G401 (cell line): ENCODE measurements around the gene NPB. TPM values are rescaled to one million over a fixed set of nuclear protein-coding genes. Genes with fewer than 3 reads are reported as not detected.

Source experiments
- DNase-seq: peaks from one replicate; pipeline ENCODE4 v3.0.0-alpha.2; 2015; ENCODE audit warnings: low spot score
- in situ Hi-C: cut with HindIII; loops from 2 replicates; pipeline ENCODE4 v1.10.0; 2016; ENCODE audit warnings: low sequenced_read_pairs, mixed read lengths
- total RNA-seq: library from RNA; depleted of rRNA; stranded (reverse); fragments of >200 nt; shearing (Covaris generic); gene quantifications from 2 replicates; pipeline ENCODE4 v1.2.3, GENCODE V29; 2014; rRNA removed

Gene NPB
- 0.41 and 0.74 TPM in 2 replicates for total RNA-seq

GRCh38 chr17:81902023-81902652, at the start of gene NPB:
Gene NPB, plus strand, starts transcription at chr17:81902238. Its CDS starts 40 bp downstream, at chr17:81902278.
- in situ Hi-C loops, result no loop called here
- no peak for DNase-seq

DNA sequence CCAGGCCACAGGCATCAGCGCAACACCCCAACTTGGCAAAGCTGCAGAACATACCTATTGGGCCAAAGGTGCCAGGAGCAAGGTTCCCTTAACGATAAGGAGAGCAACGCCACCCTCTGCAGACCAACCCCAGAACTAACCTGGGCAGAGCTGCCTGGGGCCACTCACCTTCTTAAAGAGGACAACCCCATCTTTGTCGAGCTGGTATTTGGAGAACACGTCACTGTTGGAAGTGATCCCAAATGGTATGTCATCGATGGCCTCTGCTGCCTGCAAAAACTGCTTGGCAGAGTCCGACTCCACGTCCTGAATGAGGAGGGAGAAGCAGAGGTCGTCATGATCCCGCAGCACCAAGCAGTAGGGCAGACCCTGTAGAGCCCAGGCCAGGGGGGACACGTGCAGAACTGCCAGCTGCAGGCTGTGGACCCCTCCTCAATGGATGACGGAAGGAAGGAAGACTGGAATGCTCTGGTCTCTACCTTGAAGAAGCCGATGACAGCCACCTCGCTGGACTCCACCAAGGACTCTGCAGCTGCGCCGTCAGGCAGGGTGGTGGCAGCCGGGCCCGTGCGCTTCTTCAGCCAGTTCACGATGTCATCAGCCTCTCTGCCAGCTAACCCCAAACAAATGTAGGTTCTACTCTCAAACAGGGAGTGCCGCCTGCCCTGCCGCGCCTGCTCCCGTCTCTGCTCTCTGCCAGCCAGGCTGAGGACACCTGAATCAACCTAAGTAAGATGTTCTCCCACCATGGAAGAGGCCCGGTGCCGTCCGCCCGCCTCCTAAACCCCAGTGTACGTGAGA, 46.9 kb upstream of the NPB start:
- DNase-seq, result peak; percentile 80
- in situ Hi-C loops, result no loop called here

DNA sequence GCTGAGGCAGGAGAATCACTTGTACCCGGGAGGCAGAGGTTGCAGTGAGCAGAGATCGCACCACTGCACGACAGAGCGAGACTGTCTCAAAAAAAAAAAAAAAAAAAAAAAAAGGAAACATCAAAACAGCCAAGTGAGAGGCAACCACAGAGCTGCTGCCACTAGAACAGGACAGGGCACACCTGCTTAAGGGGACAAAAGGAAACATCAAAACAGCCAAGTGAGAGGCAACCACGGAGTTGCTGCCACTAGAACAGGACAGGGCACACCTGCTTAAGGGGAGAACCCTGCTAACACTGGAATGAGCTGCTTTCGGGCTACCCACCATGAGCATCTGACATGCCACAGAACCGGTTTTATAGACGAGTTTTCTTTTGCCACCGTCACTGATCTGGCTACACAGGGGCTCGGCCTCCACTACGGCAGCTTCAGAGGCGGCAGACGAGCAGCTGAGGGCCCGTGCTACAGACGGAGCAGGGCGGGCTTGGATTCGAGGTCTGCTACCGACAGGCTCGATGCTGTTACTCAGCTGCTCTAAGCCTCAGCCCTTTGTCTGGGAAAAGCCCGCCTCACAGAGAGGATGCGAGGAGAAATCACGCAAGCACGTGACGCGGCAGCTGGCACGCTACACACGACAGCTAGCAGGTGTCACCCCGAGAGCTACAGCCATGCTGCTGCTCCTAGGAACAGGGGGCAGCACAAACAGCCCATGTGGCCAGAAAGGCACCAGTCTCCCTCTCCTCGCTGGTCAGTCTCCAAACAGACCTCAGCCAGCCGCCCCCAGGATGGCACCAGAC, 43.7 kb upstream of the NPB start:
- in situ Hi-C loops, result no loop called here
- no peak for DNase-seq

GRCh38 chr17:81858967-81859905, 42.8 kb upstream of the NPB start:
- no peak for DNase-seq
- in situ Hi-C loops, result no loop called here

- in situ Hi-C loops, result no loop called here
- DNase-seq, result no peak
Observed at GRCh38 chr17:81859906-81860755, 41.9 kb upstream of the NPB start, which contains the start of gene P4HB. Gene P4HB, minus strand, starts transcription at chr17:81860535. Its CDS starts 64 bp downstream, at chr17:81860471.

DNA sequence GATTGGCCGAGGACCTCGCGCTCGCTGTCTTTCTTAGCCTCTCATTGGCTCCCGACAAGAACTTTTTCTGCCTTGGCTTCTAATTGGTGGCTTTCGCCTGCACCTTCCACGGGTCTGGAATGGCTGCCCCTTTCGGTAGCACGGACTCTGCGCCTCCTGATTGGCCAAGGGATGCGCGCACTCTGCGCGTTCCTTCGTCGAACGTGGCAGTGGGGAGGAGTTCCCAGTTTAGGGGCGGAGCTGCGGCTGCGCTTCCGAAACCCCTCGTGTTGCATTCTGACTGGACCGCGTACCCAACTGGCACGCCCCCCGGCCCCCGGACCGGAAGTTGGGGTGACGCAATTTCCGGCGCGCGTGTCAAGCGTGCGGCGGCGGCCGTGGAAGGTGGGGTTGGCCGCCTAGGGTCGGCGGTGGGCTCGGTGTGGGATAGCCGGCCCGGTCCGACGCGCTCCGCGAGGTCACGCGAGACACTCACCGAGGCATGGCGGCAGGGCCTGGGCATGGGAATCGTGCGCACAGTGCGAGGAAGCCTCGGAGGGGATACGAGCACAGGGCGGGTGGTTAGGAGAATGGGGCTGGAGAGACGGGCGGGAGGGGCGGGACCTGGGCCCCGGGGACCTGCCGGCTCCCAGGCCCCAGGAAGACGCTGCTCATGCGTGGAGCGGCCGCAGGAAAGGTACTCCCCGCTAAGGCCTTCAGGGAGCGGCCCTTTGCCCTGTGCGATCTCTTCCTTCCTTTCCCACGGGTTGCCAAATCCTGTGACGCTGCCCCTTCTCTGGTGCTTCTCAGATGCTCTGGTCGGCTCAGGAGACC, 41.1 kb upstream of the NPB start:
- peak; percentile 100 for DNase-seq
- in situ Hi-C loops, result no loop called here

DNA sequence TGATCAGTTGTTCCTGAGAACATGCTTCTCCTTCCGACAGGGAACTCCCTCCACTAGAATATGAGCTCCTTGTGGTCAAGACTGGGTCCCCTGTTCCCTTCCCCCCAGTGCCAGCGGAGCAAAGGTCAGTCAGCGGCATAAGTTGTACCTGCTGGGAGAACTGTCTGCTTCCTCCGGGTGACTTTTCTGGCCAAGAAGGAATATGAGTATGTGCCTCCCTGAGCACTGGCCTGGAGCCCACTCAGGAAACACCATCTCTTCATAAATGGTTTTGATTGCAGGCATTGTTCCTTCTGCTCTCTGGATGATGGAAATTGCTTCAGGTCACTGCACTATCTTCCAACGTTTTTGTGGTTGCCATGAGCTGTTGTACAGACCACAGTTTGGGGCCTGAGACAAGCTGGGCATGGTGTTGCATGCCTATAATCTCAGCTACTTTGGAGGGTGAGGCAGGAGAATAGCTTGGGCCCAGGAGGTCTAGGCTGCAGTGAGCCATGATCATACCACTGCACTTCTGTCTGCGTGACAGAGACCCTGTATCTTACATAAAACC, 38.8 kb upstream of the NPB start:
- in situ Hi-C loops, result no loop called here

DNA sequence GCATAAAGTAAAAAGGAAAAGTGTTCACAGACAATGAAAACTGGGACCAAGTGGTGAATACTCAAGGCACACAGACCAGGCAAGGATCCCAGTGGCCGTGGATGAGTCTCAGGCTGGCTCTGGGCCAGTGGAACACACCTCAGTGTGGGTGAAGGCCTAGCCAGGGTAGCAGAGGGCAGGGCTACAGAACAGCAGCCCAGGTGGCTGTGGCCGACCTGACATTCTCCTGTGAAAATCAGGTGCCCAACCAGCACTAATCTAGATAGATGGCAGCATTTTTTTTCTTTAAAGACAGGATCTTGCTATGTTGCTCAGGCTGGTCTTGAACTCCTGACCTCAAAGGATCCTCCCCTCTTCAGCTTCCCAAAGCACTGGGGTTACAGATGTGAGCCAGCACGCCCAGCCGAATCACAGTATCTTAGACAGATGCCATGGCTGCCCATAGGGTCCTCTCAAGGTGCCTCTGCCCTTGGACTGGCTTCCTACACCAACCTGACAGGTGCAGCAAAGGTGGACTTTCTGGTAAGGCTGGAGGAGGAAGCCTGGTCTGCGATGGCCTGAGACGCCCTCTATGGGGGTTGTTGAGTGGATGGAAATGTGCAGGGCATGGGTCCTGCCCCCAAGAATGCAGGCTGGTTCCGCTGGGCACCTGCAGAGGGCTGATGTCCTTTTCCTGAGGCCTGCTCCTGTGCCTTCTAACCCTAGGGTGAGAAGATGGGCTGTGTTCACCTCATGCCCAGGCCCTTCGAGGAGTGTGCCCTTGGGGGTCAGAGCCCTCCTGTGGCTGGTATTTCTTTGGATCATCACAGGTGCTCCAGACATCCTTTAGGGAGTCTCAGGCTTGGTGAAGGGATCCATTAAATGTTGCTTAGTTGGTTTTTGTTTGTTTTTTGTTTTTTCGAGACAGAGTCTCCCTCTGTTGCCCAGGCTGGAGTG, 37.9 kb upstream of the NPB start:
- no peak for DNase-seq
- in situ Hi-C loops, result no loop called here

More for the DNA sequence above, 38.8 kb upstream of the NPB start:
- DNase-seq, result no peak

DNA sequence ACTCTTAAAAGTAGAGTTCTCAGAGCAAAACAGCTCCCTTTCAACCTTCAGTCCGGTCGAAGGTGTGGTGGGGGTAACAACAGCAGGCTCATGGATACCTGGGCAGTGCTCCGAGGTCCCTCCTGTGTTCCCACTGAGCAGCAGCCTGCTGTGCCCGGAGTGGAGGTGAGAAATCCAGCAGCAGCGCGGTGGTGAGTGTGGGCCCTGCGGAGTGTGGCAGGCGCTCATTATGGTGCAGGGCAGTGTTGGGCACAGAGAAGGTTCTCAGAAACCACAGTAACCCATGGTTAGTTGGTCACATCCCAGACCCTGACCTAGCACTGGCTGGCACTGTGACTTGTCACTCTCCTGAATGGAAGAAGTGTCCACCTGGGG, 36.7 kb upstream of the NPB start:
- DNase-seq, result no peak
- in situ Hi-C loops, result no loop called here

- in situ Hi-C loops, result no loop called here
- no peak for DNase-seq
Observed at GRCh38 chr17:81865733-81866439, 36.2 kb upstream of the NPB start.

GRCh38 chr17:81866440-81867169, 35.4 kb upstream of the NPB start:
- in situ Hi-C loops, result no loop called here
- DNase-seq, result no peak

GRCh38 chr17:81867170-81867990, 34.7 kb upstream of the NPB start:
- in situ Hi-C loops, result no loop called here
- DNase-seq, result peak; percentile 35

- DNase-seq, result no peak
- in situ Hi-C loops, result no loop called here
Observed at GRCh38 chr17:81867991-81868673, 33.9 kb upstream of the NPB start.
